OCI-LY7 (cell line): ENCODE measurements around the gene DHX57. TPM values are rescaled to one million over a fixed set of nuclear protein-coding genes. Genes with fewer than 3 reads are reported as not detected.

Experiments
- BruUV-seq: library from RNA; stranded (reverse); fragments of 400-500 nt; replicated peaks from 2 replicates; lab custom pipeline; 2021; lab: Mats Ljungman, UMichigan
- CTCF ChIA-PET: fragments of 300-600 bp; sonication (Branson Sonifier 250); formaldehyde crosslinking; loops from one replicate; lab custom pipeline; 2022; ENCODE audit warnings: antibody characterized with exemption; ENCODE audit not compliant: unreplicated experiment; lab: Charles Lee
- POLR2A ChIA-PET: fragments of 300-600 bp; sonication (Branson Sonifier 250); formaldehyde crosslinking; loops from one replicate; lab custom pipeline; 2022; ENCODE audit warnings: antibody characterized with exemption; lab: Charles Lee
- DNase-seq: peaks from one replicate; pipeline ENCODE4 v3.0.0-alpha.2; 2015; ENCODE audit warnings: low spot score
- H2AFZ ChIP-seq: fragments of 200-600 bp; sonication (generic), shearing (Covaris generic); 2 replicates; pipeline ENCODE4 v1.6.1; 2014; ENCODE audit warnings: mild to moderate bottlenecking, antibody characterized with exemption, low read length, moderate library complexity
- H3K27ac ChIP-seq: fragments of 200-600 bp; sonication (generic); 2 replicates; pipeline ENCODE4 v1.5.1; 2014; ENCODE audit warnings: mixed run types, low read depth, mild to moderate bottlenecking, moderate library complexity, low read length, inconsistent platforms; ENCODE audit not compliant: poor library complexity, severe bottlenecking
- H3K36me3 ChIP-seq: fragments of 200-600 bp; sonication (generic); 2 replicates; pipeline ENCODE4 v1.6.1; 2014; ENCODE audit warnings: mild to moderate bottlenecking, antibody characterized with exemption, low read length, moderate library complexity, mixed read lengths; ENCODE audit not compliant: insufficient read depth
- H3K4me1 ChIP-seq: fragments of 200-600 bp; sonication (generic); 2 replicates; pipeline ENCODE4 v1.5.1; 2014; ENCODE audit warnings: mild to moderate bottlenecking, low read length; ENCODE audit not compliant: insufficient read depth, poor library complexity, severe bottlenecking
- H3K4me2 ChIP-seq: fragments of 200-600 bp; sonication (generic); 2 replicates; pipeline ENCODE4 v1.6.1; 2014; ENCODE audit warnings: mild to moderate bottlenecking, low read length
- H3K4me3 ChIP-seq: fragments of 200-600 bp; sonication (generic); 2 replicates; pipeline ENCODE4 v1.5.1; 2014; ENCODE audit warnings: mild to moderate bottlenecking, low read depth, low read length; ENCODE audit not compliant: poor library complexity, severe bottlenecking
- H3K79me2 ChIP-seq: fragments of 200-600 bp; sonication (generic); 2 replicates; pipeline ENCODE4 v1.6.1; 2016; ENCODE audit warnings: low read depth, mild to moderate bottlenecking, low read length, moderate library complexity, mixed read lengths; ENCODE audit not compliant: insufficient read depth
- H3K9me2 ChIP-seq: fragments of 200-600 bp; sonication (generic); 2 replicates; pipeline ENCODE4 v1.6.1; 2016; ENCODE audit warnings: mild to moderate bottlenecking, low read length, mixed read lengths; ENCODE audit not compliant: insufficient read depth
- H3K9me3 ChIP-seq: fragments of 200-600 bp; sonication (generic); 2 replicates; pipeline ENCODE4 v1.6.1; 2014; ENCODE audit warnings: mild to moderate bottlenecking, mixed run types, low read length, mixed read lengths
- H4K20me1 ChIP-seq: fragments of 200-600 bp; sonication (generic); 2 replicates; pipeline ENCODE4 v1.6.1; 2014; ENCODE audit warnings: mild to moderate bottlenecking, antibody characterized with exemption, low read length, moderate library complexity, mixed read lengths; ENCODE audit not compliant: insufficient read depth
- EZH2phosphoT487 ChIP-seq: fragments of 200-600 bp; sonication (generic); IDR thresholded peaks from 2 replicates; pipeline ENCODE4 v1.6.1; 2018; ENCODE audit warnings: low read depth, borderline replicate concordance, mild to moderate bottlenecking, mixed run types, antibody characterized with exemption, low read length, moderate library complexity, mixed read lengths
- intact Hi-C: fragments of 100-400 bp; cut with micrococcal nuclease; formaldehyde crosslinking; loops from one replicate; pipeline ENCODE4 v1.10.0; 2022; ENCODE audit not compliant: unreplicated experiment
- total RNA-seq, 2 experiments: library from RNA; depleted of rRNA in 1 of 2; stranded (reverse); fragments of >200 nt in 1 of 2; shearing (Covaris generic) in 1 of 2; gene quantifications; 2 replicates each; pipeline ENCODE4 v1.2.3, GENCODE V29; 2014 to 2022
- TF ChIP-seq, protein P1 (sequence below): fragments of 200-600 bp; sonication (generic); conservative IDR thresholded peaks from 2 replicates; pipeline ENCODE4 v1.5.1; 2014; ENCODE audit warnings: mild to moderate bottlenecking, antibody characterized with exemption, low read length, moderate library complexity, mixed read lengths

The DHX57 gene
- total RNA-seq, 2 experiments from 2014 or later, result 14.6 to 17.7 TPM

DNA sequence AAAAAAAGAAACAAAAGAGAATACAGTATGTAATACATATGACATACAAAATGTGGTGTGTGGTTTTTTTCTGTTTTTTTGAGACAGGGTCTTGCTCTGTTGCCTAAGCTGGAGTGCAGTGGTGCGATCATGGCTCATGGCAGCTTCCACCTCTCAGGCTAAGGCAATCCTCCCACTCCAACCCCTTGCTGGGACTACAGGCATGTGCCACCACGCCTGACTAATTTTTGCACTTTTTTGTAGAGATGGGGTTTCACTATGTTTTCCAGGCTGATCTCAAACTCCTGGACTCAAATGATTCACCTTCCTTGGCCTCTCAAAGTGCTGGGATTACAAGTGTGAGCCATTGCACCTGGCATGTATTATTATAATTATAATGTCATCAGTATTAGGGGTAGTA, 38.9 kb downstream of the DHX57 start:
- CTCF ChIA-PET, result no interaction called here

DNA sequence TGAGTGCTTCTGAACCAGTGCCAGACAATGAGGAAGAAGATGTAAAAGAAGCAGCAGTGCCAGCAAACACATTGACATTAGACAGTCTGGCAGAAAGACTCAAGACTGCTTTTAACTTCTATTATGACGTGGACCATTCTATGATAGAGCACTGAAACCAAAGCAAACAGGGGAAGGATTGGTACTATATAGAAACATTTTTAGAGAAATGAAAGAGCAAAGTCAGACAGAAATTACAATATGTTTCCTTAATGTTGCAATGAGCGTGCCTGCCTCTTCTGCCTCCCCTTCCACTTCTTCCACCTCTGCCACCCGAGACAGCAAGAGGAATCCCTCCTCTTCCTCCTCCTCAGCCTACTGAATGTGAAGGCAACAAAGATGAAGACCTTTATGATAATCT, 39.7 kb downstream of the DHX57 start:
- no peak overlapping the region for H3K27ac ChIP-seq
- H3K36me3 ChIP-seq, result peaks cover 35% of the 10 kb centered on the region
- H2AFZ ChIP-seq, result no peak overlapping the region
- no peaks in the 10 kb centered on the region for H3K79me2 ChIP-seq
- H3K4me2 ChIP-seq, result no peak overlapping the region
- H4K20me1 ChIP-seq, result no peaks in the 10 kb centered on the region
- CTCF ChIA-PET, result no interaction called here
- no peak for TF ChIP-seq EZH2phosphoT487
- TF ChIP-seq, protein P1, sequence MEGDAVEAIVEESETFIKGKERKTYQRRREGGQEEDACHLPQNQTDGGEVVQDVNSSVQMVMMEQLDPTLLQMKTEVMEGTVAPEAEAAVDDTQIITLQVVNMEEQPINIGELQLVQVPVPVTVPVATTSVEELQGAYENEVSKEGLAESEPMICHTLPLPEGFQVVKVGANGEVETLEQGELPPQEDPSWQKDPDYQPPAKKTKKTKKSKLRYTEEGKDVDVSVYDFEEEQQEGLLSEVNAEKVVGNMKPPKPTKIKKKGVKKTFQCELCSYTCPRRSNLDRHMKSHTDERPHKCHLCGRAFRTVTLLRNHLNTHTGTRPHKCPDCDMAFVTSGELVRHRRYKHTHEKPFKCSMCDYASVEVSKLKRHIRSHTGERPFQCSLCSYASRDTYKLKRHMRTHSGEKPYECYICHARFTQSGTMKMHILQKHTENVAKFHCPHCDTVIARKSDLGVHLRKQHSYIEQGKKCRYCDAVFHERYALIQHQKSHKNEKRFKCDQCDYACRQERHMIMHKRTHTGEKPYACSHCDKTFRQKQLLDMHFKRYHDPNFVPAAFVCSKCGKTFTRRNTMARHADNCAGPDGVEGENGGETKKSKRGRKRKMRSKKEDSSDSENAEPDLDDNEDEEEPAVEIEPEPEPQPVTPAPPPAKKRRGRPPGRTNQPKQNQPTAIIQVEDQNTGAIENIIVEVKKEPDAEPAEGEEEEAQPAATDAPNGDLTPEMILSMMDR, result no peak
- POLR2A ChIA-PET, result no interaction called here
- H3K9me2 ChIP-seq, result no peaks in the 10 kb centered on the region
- H3K9me3 ChIP-seq, result no peaks in the 10 kb centered on the region
- H3K4me1 ChIP-seq, result no peaks in the 10 kb centered on the region
- BruUV-seq, result no TSS peak
- no peak overlapping the region for H3K4me3 ChIP-seq
- intact Hi-C loops, result loop anchor here (2.0 kb wide), 1 partner anchor 255 kb away; no protein-coding TSS in a partner anchor
- DNase-seq, result no peak

More for the DNA sequence above, 38.9 kb downstream of the DHX57 start:
- TF ChIP-seq, protein P1, result no peak
- no peak for TF ChIP-seq EZH2phosphoT487
- no peaks in the 10 kb centered on the region for H4K20me1 ChIP-seq
- peaks cover 39% of the 10 kb centered on the region for H3K36me3 ChIP-seq
- no peaks in the 10 kb centered on the region for H3K79me2 ChIP-seq
- no peak overlapping the region for H3K4me2 ChIP-seq
- H3K4me3 ChIP-seq, result no peak overlapping the region
- DNase-seq, result no peak
- H3K4me1 ChIP-seq, result no peaks in the 10 kb centered on the region
- no peak overlapping the region for H3K27ac ChIP-seq
- H3K9me2 ChIP-seq, result no peaks in the 10 kb centered on the region
- POLR2A ChIA-PET, result interaction anchor here (0.6 to 0.7 kb wide), 2 partner anchors 17 to 264 kb away, joined by 3 to 6 read pairs; no protein-coding TSS in a partner anchor
- H2AFZ ChIP-seq, result no peak overlapping the region
- no peaks in the 10 kb centered on the region for H3K9me3 ChIP-seq
- BruUV-seq, result no TSS peak
- intact Hi-C loops, result loop anchor here (2.0 kb wide), 1 partner anchor 256 kb away; no protein-coding TSS in a partner anchor

DNA sequence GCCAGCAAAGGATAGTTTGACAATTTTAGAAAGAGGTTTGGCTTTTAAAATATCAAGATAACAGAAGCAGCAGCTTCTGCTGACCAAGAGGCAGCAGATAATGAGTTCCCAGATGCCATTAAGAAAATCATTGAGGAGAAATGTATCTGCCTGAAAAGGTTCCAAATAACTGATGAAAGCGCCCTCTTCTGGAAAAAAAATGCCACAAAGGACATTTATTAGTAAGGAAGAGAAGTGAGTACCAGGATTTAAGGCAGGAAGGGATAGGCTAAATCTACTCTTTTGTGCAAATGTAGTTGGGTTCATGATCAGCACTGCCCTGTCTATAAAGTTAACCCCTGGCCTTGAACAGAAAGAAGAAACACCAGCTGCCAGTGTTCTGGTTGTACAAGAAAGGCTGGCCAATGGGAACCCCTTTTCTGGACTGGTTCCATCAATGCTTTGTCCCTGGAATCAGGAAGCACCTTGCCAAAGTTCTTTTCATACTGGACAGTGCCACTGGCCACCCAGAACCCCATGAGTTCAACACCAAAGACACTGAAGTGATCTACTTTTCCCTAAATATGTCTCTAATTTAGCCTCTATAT, 40.6 kb downstream of the DHX57 start:
- Histone ChIP-seq H3K36me3 (peaks cover 34% of the 10 kb centered on the region), H3K27ac (no peak overlapping the region), H3K9me3 (no peaks in the 10 kb centered on the region), H3K79me2 (no peaks in the 10 kb centered on the region), H3K9me2 (no peaks in the 10 kb centered on the region), H3K4me3 (no peak overlapping the region), H4K20me1 (no peaks in the 10 kb centered on the region), H3K4me2 (no peak overlapping the region), H2AFZ (no peak overlapping the region), H3K4me1 (no peaks in the 10 kb centered on the region)
- ChIA-PET CTCF (no interaction called here), POLR2A (interaction anchor here (0.7 kb wide), 1 partner anchor 394 kb away, joined by 3 read pairs; no protein-coding TSS in a partner anchor)
- BruUV-seq, result no TSS peak
- DNase-seq, result peak; percentile 42
- TF ChIP-seq, protein P1, result peak; percentile 81
- TF ChIP-seq EZH2phosphoT487, result no peak
- intact Hi-C loops, result no loop called here
